K562 (cell line): ENCODE measurements around the gene AHI1. TPM values are rescaled to one million over a fixed set of nuclear protein-coding genes. Genes with fewer than 3 reads are reported as not detected.
A peak's percentile ranks its signal among the peaks of the same experiment; 100 is the strongest.

ENCODE experiments used
- CHD7 ChIP-seq: fragments of 200-600 bp; sonication (generic); IDR thresholded peaks from one replicate; pipeline ENCODE4 v1.6.1; 2012; ENCODE audit warnings: mild to moderate bottlenecking, low read depth, low read length, inconsistent platforms
- CXXC5 ChIP-seq: fragments of 250-450 bp; sonication (Bioruptor Pico); IDR thresholded peaks from 2 replicates; pipeline ENCODE4 v1.8.0; 2022; ENCODE audit warnings: inconsistent platforms, mild to moderate bottlenecking, moderate library complexity
- DPF2 ChIP-seq: fragments of 450-650 bp; IDR thresholded peaks from 2 replicates; pipeline ENCODE4 v1.6.1; 2016
- EWSR1 ChIP-seq: fragments of 450-650 bp; IDR thresholded peaks from 2 replicates; pipeline ENCODE4 v1.6.1; 2018; ENCODE audit warnings: borderline replicate concordance, mild to moderate bottlenecking, low read depth, moderate library complexity; ENCODE audit not compliant: partially characterized antibody
- KLF6 ChIP-seq: fragments of 250-450 bp; sonication (Bioruptor Pico); IDR thresholded peaks from 2 replicates; pipeline ENCODE4 v1.4.0; 2020; ENCODE audit warnings: mild to moderate bottlenecking, moderate library complexity, borderline replicate concordance
- RAD21 ChIP-seq, 2 experiments: fragments of 250-450 bp in 1 of 2; fragments of 450-650 bp in 1 of 2; sonication (Bioruptor Pico) in 1 of 2; formaldehyde crosslinking in 1 of 2; IDR thresholded peaks in 1 of 2; conservative IDR thresholded peaks in 1 of 2; 2 replicates each; pipeline versions ENCODE4 v1.4.0 to v1.8.0; 2020 to 2022; ENCODE audit warnings: mild to moderate bottlenecking in 2 of 2, moderate library complexity in 1 of 2
- SMARCA4 ChIP-seq: fragments of 450-650 bp; IDR thresholded peaks from 2 replicates; pipeline ENCODE4 v1.6.1; 2016
- TGIF2 ChIP-seq: sonication (generic); formaldehyde crosslinking; IDR thresholded peaks from 2 replicates; pipeline ENCODE4 v1.8.1; 2022; ENCODE audit warnings: mild to moderate bottlenecking, missing genetic modification reagents, moderate library complexity
- TRIM25 ChIP-seq: fragments of 450-650 bp; IDR thresholded peaks from 2 replicates; pipeline ENCODE4 v1.7.0; 2016; ENCODE audit warnings: borderline replicate concordance
- ZNF280B ChIP-seq: fragments of 250-450 bp; sonication (Bioruptor Pico); IDR thresholded peaks from 2 replicates; pipeline ENCODE4 v1.5.1; 2021; ENCODE audit warnings: mild to moderate bottlenecking
- polyA plus RNA-seq, 8 experiments: library from polyadenylated mRNA; depleted of rRNA in 4 of 8; stranded (reverse) in 5 of 8; unstranded in 3 of 8; fragments of >200 nt; fragmentation: Nextera tagmentation in 2 of 8; fragmentation: Illumina TruSeq in 1 of 8; extraction: Ambion mirVana in 2 of 8; extraction: Trizol in 1 of 8; gene quantifications; 2 replicates each; pipeline versions ENCODE4 v1.2.1 to v1.2.3, GENCODE V29; 2011 to 2014; ENCODE audit warnings: inconsistent platforms in 1 of 8, missing spikeins in 1 of 8
- total RNA-seq, 7 experiments: library from RNA; depleted of rRNA in 6 of 7; stranded (reverse); fragments of >200 nt in 6 of 7; fragmentation: Illumina TruSeq in 2 of 7; extraction: Trizol in 2 of 7; gene quantifications; 2 replicates each; pipeline versions ENCODE4 v1.2.1 to v1.2.3, GENCODE V29; 2011 to 2021; ENCODE audit warnings: low replicate concordance in 1 of 7

AHI1 gene
- total and polyA plus RNA-seq, 9 of the 15 experiments (the other 6 are each of a cell fraction or from before 2014, with no cell fraction given): 24.7 to 54.9 (median 32.2) TPM

GRCh38 chr6:135496800-135497411, 634 bp downstream of the AHI1 start (continued):
- TF ChIP-seq CHD7 (no peak), KLF6 (CRISPR knock-in tag) (no peak), TRIM25 (0 out of 2 replicates have a peak, but pooled peaks have one; percentile 14), TGIF2 (CRISPR knock-in tag) (peak; percentile 49; the same call in 1 of the 2 replicates), DPF2 (0 out of 2 replicates have a peak, but pooled peaks have one; percentile 14), SMARCA4 (peak; percentile 43; the same call in 1 of the 2 replicates), RAD21 (CRISPR knock-in tag; conservative IDR thresholded peaks at IDR 0.05 in 1 of 2, IDR thresholded peaks at IDR 0.05 in 1 of 2) (0 out of 4 replicates have a peak, but pooled peaks of 1 of the 2 experiments have one; percentile 5), ZNF280B (CRISPR knock-in tag) (no peak), EWSR1 (peak; percentile 63), CXXC5 (CRISPR knock-in tag) (no peak)
